SK-N-MC (cell line): ENCODE measurements around the gene PSMD14.
"Not testable (repeated sequence)": the region's sequence is repeated elsewhere in the genome, so short reads cannot be mapped to it uniquely, and the experiment has no call there.

Experiments
- DNase-seq: peaks from one replicate; pipeline ENCODE4 v3.0.0-alpha.2; 2011; ENCODE audit warnings: low read depth, low spot score
- H3K27ac ChIP-seq: fragments of 200-600 bp; sonication (generic); 2 replicates; pipeline ENCODE4 v1.5.1; 2016; ENCODE audit warnings: mixed run types
- H3K36me3 ChIP-seq: fragments of 200-600 bp; sonication (generic); 2 replicates; pipeline ENCODE4 v1.6.1; 2017; ENCODE audit warnings: antibody characterized with exemption, low read length, mixed read lengths; ENCODE audit not compliant: insufficient read depth
- H3K4me3 ChIP-seq: fragments of 200-600 bp; sonication (generic); 2 replicates; pipeline ENCODE4 v1.5.1; 2016
- H3K9ac ChIP-seq: fragments of 200-600 bp; sonication (generic); 2 replicates; pipeline ENCODE4 v1.8.0; 2017; ENCODE audit warnings: mixed run types, mixed read lengths; ENCODE audit not compliant: insufficient read length
- H3K9me3 ChIP-seq: fragments of 200-600 bp; sonication (generic); 2 replicates; pipeline ENCODE4 v1.6.1; 2017; ENCODE audit warnings: low read depth, mild to moderate bottlenecking, antibody characterized with exemption, low read length, moderate library complexity, mixed read lengths
- EZH2 ChIP-seq: fragments of 200-600 bp; sonication (generic); IDR thresholded peaks from one replicate; pipeline ENCODE4 v1.6.1; 2017; ENCODE audit warnings: antibody characterized with exemption
- FOXP2 ChIP-seq: optimal IDR thresholded peaks from 2 replicates; pipeline ENCODE3; 2011; ENCODE audit warnings: mild to moderate bottlenecking, moderate library complexity; ENCODE audit not compliant: insufficient read depth; ENCODE audit errors: extremely low read length, control extremely low read depth
- POLR2AphosphoS5 ChIP-seq: IDR thresholded peaks from 2 replicates; pipeline ENCODE4 v1.6.1; 2012; ENCODE audit warnings: mild to moderate bottlenecking, low read depth, low read length, borderline replicate concordance

PSMD14 gene

DNA sequence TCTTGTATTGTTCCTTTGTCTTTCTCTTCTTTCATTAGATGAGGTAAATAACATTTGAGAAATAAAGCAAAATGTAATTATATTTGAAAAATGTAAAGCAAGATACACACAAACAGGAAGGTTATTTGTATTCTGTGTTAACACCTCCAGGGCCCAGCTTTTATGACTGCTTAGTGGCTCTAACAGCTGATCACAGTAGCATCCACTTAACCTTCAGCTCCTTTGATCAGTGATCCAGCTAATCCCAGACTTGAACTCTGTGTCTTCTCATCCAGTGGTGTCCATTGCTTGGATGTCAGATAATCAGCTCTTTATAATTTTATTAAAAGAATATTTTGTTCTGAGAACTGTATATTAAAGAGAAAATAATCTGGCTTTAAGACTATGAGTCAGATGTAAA, 44.5 kb downstream of the PSMD14 start:
- H3K27ac ChIP-seq: peak overlapping the region; percentile 37; the same call in 1 of the 2 replicates
- peaks cover 27% of the 10 kb centered on the region for H3K36me3 ChIP-seq
- no peak overlapping the region for H3K9ac ChIP-seq
- H3K9me3 ChIP-seq: no peaks in the 10 kb centered on the region
- no peak overlapping the region for H3K4me3 ChIP-seq
- no peak for DNase-seq
- TF ChIP-seq POLR2AphosphoS5 (no peak), FOXP2 (no peak), EZH2 (no peak)

DNA sequence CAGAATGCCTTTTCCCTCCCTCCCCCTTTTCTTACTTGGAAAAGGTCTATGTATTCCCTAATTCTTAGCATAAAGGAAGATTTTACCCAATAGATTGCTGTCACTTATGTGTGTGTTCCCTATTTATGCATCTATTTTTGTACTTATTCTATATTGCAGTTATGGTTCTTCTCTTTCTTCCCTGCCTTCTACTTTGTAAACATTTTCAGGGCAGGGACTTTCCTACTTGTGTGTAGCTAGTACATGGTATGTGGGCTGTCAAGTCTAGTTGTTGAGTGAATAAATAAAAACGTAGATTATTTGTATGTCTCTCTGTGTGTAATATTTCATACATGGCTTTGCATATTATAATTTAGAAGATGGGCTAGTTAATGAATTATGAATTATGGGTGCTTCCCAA, 45.3 kb downstream of the PSMD14 start:
- no peak for TF ChIP-seq POLR2AphosphoS5
- no peak for DNase-seq
- H3K27ac ChIP-seq: 0 out of 2 replicates have a peak overlapping the region, but pooled peaks have one; percentile 16
- no peaks in the 10 kb centered on the region for H3K9me3 ChIP-seq
- H3K9ac ChIP-seq: no peak overlapping the region
- H3K4me3 ChIP-seq: no peak overlapping the region
- H3K36me3 ChIP-seq: peaks cover 36% of the 10 kb centered on the region

DNA sequence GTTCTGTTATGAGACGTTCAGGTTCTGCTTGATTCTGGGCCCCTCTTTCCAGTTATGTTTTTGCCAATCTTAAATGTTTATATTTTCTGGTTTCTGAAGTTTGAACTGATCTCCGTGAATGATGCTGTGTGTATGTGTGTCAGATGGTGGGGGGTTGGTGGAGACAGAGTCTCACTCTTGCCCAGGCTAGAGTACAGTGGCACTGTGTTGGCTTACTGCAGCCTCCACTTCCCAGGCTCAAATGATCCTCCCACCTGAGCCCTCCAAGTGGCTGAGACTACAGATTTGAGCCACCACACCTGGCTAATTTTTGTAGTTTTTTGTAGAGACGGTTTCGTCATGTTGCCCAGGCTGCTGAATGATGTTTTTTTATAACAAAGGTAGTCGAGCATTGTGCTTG, 45.9 kb downstream of the PSMD14 start:
- Histone ChIP-seq H3K27ac (no peak overlapping the region), H3K4me3 (no peak overlapping the region), H3K9me3 (no peaks in the 10 kb centered on the region), H3K36me3 (peaks cover 38% of the 10 kb centered on the region), H3K9ac (no peak overlapping the region)
- no peak for DNase-seq
- TF ChIP-seq POLR2AphosphoS5 (no peak), FOXP2 (no peak)

DNA sequence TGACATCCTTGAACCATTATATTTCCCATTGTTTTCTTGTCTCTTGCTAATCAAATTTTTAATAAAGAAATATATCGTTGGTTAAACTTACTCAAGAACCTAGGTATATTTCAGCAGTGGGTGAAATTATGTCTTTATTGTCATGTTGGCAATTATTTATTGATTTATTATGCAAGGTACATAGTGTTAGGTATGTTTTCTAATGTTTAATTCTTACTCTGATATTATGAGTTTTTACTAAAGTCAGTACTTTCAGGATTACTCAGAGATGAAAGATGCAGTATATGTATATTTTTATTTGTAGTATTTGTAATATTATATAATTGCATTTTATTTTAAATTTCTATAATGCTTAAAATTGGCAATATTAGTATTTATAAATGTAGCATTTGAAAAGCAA, 46.9 kb downstream of the PSMD14 start:
- Histone ChIP-seq H3K9me3 (no peaks in the 10 kb centered on the region; the same call in 1 of the 2 replicates), H3K27ac (no peak overlapping the region), H3K36me3 (peaks cover 43% of the 10 kb centered on the region), H3K4me3 (no peak overlapping the region), H3K9ac (no peak overlapping the region)
- TF ChIP-seq FOXP2: no peak
- TF ChIP-seq POLR2AphosphoS5: no peak
- no peak for TF ChIP-seq EZH2
- DNase-seq: no peak

DNA sequence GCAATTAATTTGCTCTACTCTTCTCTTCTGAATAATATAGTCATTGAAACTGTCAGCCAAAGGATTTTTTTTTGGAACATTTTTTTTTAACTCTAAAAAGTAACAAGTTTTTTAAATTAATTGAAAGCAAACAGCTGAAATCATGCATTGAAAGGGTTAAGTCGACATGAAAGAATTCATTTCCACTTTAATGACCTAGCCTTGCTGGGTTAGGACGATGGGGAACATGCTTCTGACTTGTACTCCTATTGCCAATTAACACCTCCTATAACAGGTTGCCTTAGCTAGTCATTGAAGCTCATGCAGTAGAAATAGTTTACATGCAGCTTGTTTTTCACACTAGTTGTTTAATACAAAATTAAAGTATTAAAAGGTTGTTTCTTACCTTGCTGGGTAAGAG, 47.8 kb downstream of the PSMD14 start:
- TF ChIP-seq POLR2AphosphoS5: no peak
- TF ChIP-seq EZH2: no peak
- TF ChIP-seq FOXP2: no peak
- no peak for DNase-seq
- peaks cover 43% of the 10 kb centered on the region for H3K36me3 ChIP-seq
- H3K4me3 ChIP-seq: no peak overlapping the region
- H3K27ac ChIP-seq: peak overlapping the region; percentile 42; the same call in 1 of the 2 replicates
- no peak overlapping the region for H3K9ac ChIP-seq
- peaks cover 3% of the 10 kb centered on the region for H3K9me3 ChIP-seq

DNA sequence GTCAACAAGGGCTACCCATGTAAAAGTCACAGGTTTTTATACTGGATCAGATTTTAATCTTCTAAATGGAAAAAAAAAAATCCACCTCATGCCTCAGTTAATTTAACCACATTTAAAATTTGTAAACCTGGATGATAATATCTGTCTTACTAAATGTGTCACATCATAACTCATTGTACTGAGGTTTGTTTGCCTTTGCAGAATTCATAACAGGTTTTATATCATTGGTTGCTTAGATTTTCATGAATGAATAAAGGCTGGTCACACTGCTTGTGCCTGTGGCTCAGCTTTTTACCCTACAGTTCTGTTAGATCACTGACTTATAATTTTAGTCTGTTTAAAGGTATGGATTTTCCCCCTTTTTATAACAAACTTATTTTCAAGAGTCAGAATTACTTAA, 48.9 kb downstream of the PSMD14 start:
- no peak for DNase-seq
- Histone ChIP-seq H3K9ac (no peak overlapping the region), H3K27ac (no peak overlapping the region), H3K4me3 (no peak overlapping the region), H3K36me3 (peaks cover 50% of the 10 kb centered on the region), H3K9me3 (peaks cover 14% of the 10 kb centered on the region)
- TF ChIP-seq FOXP2: no peak
- TF ChIP-seq POLR2AphosphoS5: no peak
- no peak for TF ChIP-seq EZH2

DNA sequence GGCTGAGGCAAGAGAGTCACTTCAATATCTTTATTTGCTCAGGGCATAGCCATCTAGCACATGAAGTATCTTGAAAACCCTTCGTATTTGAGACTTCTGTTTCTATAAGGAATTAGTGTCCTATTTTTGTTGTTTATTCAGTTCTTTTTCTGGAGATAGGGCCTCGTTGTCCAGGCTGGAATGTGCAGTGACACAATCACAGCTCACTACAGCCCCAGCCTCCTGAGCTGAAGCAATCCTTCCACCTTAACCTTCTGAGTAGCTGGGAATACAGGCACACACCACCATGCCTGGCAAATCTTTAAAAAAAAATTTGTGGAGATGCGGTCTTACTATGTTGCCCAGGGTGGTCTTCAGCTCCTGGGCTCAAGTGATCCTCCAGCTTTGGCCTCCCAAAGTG, 50.6 kb downstream of the PSMD14 start:
- DNase-seq: no peak
- H3K27ac ChIP-seq: no peak overlapping the region
- TF ChIP-seq FOXP2: no peak
- no peak overlapping the region for H3K9ac ChIP-seq
- peaks cover 18% of the 10 kb centered on the region for H3K9me3 ChIP-seq
- peaks cover 63% of the 10 kb centered on the region for H3K36me3 ChIP-seq
- H3K4me3 ChIP-seq: no peak overlapping the region

DNA sequence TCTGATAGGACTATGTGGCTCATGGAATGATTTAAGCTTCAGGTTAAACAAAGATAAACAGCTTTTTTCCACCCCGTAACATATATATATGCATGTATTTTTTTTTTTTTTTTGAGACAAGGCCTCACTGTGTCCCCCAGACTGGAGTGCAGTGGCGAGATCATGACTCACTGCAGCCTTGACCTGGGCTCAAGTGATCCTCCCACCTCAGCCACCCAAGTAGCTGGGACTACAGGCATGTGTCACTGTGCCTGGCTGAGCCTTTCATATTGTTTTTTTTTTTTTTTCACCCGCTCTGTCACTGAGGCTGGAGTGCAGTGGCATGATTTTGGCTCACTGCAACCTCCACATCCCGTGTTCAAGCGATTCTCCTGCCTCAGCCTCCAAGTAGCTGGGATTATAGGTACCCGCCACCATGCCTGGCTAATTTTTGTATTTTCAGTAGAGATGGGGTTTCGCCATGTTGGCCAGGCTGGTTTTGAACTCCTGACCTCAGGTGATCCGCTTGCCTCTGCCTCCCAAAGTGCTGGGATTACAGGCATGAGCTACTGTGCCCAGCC, 52.0 kb downstream of the PSMD14 start:
- not testable (repeated sequence) for H3K27ac ChIP-seq, H3K9ac ChIP-seq, DNase-seq, H3K4me3 ChIP-seq
- Histone ChIP-seq H3K36me3 (peaks cover 63% of the 10 kb centered on the region), H3K9me3 (peaks cover 18% of the 10 kb centered on the region)

DNA sequence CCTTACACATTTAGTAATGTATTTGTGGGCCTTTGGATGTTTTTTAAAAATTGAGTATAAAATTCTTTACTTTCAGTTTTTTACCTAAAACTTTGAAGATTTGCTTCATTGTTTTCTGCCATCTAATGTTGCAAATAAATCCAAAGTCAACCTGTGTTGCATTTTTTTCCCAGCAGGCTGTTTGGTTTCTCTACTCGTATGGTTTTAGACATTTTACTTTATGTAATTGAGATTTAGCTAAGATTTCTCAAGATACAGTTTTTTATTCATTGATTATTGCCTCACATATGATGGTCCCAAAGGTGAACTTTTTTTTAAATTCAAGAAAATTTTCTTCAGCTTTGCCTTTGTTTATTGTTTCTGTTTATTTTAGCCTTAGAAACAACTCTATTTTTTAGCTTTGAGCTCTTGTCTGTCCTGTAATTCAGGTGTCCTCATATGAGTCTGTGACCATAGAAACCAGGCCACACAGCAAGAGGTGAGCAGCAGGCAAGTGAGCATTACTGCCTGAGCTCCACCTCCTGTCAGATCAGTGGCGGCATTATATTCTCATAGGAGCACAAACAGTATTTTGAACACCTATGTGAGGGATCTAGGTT, 54.4 kb downstream of the PSMD14 start:
- no peak for DNase-seq
- peaks cover 18% of the 10 kb centered on the region for H3K9me3 ChIP-seq
- no peak overlapping the region for H3K27ac ChIP-seq
- TF ChIP-seq FOXP2 (no peak), POLR2AphosphoS5 (no peak), EZH2 (no peak)
- no peak overlapping the region for H3K4me3 ChIP-seq
- H3K9ac ChIP-seq: no peak overlapping the region
- peaks cover 63% of the 10 kb centered on the region for H3K36me3 ChIP-seq
